CD4-positive, alpha-beta T cell treated with Interferon gamma for 1 hour (primary cell): ENCODE data around the gene DSE.
A peak's percentile ranks its signal among the peaks of the same experiment; 100 is the strongest.

Experiments used
- DNase-seq: peaks from one replicate; pipeline ENCODE4 v3.0.0-alpha.2; 2020

The DSE gene

DNA sequence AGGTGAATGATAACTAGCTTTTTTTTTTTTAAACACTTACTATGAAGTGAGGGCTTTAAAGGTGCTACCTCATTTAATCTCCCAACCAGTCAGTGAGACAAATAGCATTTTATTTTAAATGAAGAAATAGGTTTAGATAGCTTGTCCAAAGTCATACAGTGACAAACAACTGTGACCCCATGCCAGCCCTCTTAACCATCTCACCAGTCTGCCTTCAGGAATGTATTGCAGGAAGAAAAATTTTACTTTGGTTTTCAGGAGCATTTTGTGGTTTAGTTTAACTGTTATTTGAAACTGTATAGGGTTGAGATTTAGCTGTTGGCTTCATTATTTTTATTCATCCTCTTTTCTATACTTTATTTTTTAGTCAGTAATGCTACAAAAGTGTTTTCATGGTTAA lies 18.6 kb downstream of the DSE start:
- no peak for DNase-seq

DNA sequence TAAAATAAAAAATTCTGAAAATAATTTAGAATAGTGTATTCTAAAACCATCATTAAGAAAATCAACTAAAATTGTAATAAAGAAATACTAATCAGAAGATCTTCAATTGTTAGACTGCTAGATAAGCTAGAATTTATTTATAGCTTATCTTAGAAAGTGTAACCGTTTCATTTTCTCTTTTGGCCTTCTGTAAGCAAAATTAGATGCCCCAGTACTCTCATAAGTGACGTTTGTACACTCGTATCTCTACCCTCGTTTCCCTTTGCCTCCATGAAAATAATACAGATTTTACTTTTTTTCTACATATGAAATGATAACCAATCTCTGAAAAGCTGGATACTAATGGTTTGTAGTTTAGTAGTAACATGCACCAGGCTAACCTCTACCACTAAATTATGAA lies 19.8 kb downstream of the DSE start:
- no peak for DNase-seq

DNA sequence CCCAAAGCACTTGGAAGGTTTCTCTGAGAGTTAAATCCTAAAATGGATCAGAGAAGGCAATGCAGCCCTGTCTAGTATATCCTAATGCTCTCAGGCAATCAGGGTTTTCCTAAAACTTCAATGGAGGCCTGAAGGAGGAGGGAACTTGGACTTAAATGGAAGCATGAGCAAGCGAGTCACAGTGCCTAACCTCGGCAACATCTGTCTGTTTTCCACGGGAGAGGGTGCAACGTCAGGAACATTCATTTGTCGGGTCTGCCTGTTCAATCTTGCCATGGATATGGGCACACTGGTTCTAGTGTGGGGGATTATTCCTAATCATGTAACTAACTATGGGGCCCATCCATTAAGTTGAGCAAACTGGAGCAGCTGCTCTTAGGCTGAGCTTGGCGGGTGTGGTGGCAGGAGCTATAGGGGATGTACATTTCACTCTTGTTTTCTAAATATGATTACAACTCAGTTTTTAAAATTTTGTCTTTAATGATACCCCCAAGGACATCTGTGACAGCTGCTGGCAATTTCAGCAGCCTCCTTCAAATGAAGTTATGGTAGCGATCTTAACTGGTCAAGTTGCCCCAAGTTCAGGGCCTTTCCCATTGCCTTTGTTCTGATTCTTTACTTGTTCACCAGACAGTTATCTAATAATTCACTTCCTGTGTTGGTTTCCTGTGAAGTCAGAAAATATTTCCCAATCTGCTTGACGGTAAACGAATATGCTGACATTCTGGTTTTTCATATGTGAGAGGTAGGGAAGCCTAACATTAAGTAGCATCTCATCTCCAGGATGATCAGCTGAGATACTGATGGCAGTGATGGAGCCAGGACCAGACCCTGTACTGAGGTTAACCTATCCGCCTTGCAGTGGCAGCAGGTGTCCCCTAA lies 21.6 kb downstream of the DSE start:
- DNase-seq: peak; percentile 23

DNA sequence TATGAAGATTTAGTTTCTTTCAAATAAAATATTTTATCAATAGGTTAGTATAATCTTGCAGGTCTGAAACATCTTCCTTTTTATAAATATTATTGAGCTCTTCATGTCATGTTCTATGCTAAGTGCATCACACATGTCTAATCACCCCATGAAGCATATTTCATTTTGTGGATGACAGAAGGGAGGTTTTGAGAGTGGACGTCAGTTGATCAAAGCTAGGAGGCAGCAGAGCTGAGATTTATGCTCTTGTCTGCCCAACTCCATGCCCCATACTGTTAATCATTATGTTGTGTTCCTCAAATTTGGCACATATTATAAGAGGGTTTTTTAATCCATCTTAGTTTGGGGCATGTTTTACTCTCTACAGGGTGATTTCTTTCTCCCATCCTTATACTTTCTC lies 22.7 kb downstream of the DSE start:
- no peak for DNase-seq

DNA sequence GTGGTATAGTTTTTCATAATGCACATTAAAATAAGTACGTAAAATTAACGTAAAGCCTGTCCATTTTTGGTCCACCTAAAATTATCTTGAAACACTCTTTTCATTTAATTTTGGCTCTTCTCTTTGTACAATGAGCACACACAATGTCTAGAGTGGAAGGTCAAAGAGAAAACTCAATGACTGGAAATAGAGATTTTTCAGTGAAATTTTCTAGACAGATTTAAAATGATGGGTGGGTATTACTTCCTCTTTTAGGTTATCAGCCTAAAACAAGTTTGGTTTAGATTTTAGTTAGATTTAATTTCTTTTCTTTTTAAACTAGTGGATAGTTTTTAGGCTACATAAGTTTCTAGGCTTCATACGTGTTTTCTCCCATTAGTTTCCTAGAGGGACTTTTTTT lies 24.9 kb downstream of the DSE start:
- no peak for DNase-seq

DNA sequence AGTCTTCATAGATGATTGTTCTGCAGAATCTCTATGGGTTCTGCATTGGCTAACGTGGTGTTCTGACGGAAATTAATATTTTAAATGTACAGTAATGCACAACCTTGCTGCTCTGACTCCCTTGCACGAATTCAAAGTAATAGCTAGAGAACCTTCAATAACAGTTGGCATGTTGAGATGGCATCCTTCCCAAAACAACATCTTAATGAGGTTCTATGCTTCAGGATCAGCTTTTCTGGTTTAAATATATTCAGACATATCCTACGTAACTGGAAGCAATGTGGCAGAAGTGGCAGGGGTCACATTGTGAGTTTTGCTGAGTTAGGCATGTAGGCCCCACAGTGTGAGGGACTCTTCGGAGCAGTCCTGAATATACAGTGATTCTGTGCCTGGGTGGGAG lies 25.7 kb downstream of the DSE start:
- no peak for DNase-seq

DNA sequence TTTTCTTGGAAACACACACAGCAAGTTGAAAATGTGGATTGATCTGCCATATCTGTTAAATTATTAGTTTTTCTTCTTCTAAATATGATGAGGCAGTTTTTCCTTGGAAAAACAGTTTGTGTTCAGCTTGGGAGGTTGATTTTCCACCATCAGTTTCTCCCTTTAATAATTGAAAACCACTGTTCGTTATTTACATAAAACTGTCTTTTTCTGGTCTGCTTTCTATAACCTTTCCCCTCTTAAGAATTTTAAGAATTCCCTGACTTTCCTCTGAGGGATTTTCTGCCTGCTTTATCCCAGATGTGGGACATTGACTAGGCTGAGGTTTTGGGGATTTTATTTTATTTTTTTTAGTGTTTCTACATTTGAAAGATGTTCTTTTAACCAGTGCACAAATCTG lies 27.2 kb downstream of the DSE start:
- no peak for DNase-seq

DNA sequence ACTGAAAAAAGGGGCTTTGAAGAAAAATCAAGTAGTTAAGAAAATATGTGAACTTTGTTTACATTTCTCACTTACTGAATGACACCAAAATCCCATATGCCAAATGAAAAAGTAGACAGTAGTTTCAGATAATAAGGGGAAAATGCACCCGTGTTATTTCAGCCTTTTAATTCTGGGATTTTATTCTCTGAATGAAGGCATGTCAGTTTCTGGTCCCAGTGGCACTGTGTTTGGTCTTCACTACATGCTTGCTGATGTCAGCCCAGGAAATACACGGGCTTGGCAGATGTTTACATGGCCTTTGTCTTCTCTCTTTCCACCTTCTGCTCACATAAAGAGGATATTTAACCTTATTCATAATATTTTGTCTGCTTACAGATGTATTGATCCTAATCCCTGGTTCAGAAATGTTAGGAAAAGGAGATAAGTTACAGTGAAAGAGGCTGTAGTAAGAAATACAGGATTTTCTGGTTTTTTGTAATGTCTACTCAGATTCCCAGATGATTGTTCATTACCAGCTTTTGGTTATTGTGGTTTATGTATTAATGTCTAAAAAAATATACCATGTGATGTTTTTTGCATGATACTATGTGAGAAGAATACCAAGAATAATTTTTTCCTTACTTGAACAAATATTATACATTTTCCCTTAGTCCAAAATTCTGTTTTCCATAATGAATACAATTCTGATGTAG lies 27.7 kb downstream of the DSE start:
- no peak for DNase-seq

DNA sequence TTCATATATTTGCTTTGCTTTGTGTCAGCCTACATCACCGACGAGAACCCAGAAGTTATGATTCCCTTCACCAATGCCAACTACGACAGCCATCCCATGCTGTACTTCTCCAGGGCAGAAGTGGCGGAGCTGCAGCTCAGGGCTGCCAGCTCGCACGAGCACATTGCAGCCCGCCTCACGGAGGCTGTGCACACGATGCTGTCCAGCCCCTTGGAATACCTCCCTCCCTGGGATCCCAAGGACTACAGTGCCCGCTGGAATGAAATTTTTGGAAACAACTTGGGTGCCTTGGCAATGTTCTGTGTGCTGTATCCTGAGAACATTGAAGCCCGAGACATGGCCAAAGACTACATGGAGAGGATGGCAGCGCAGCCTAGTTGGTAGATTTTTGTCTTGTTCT lies 28.5 kb downstream of the DSE start:
- DNase-seq: no peak

DNA sequence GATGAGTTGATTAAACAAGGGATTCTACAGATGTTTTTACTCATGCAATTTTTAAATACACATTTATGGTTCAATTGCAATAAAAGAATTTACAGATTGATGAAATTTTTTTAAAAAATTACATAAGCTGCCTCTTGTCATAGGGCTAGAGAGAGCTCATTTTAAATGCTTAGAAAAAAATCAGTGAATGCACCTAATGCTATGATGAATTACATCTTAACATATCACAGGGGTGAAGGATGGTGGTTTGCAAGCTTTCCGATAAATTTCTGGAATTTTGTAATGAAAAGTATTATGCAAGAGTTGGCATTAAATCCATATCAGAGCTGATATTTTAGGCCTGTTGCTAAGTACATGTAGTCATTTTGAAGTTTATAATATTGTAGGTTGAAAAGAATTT lies 29.6 kb downstream of the DSE start:
- DNase-seq: no peak

DNA sequence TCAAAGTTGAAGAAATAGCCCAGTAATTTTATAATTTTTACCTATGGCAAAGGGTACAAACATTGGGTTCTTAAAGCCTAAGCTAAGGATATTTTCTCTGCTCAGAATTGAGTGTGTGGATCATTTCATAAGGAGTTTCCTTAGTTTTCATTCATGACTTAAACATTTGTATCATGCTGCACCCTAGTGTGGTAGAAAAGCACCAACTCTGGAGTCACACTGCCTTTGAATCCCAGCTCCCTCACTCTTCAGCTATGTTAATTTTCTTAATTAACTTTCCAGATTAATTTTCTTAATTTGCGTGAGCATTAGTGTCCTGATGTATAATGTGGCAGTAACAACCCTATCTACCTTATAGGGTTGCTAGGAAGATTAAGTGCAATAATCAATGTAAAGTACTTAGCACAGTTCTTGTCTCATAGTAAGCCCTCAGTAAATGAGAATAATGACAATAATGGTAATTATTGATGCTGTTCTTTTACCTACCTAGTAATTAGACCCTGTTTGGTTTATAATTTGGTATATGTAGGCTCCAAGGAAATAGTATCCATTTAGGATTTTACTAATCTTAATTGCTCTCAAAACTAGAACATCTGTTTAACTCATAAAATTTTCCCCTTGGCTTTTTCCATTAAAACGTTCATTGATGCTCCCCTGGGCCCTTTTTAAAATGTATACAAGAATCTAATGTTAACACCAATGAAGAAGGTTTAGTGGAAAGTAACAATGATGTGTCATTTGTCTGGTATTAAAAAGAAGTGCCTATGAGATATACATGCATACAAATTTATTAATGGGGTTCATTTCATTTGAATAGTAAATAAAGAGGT lies 31.6 kb downstream of the DSE start:
- DNase-seq: no peak

DNA sequence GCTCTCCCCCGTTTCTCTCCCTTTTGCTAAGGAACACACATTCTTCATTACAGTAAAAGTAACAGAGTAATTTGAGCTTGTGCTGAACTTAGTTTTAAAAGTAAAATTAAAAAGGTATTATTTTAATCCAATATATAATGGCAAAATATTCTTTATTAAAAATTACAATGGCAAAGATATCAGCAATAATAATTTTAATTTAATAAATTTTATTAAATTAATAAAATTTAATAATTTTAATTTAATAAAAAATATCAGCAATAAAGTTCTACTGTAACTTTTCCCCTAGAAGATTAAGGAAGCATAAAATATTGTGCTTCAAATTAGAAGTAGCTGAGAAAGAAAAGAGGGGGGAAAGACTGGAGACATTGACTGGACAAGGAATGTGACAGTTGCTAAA lies 32.5 kb downstream of the DSE start:
- no peak for DNase-seq

DNA sequence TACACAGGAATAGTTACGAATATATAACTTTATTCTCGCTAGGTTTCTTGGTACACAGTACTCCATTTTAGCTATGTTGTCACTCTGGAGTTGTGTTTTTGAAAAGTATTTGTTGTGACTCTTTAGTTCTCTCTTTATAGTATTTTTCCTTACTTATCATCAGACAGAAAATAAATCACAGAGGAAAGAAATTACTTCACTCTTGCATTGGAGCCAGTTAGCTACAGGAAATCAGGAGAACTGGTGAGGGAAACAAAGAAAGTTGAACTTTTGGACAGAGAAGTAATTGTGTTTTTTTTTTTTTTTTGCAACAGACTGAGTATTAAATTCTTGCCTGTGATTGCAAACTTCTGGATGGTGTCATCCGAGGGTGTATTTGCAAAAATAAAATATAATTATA lies 33.9 kb downstream of the DSE start:
- no peak for DNase-seq

DNA sequence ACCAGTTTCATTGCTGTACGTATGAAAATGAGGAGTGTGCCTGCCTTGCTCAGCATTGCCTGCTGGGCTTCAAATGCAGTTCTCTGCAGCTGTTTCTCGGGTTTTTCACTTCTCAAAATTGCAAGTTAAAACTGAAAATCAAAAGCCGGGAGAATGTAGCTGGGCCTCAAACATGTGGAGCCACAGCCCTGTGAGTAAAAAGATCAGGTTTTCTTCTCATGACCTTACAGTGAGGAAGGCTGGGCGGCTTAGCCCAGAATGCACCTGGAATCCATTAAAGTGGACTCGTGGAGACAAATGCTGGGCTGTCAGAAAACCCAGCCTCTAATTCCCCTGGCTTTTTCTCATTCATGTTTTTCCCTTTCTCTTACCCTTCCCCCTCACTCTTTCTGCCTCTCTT lies 34.4 kb downstream of the DSE start:
- DNase-seq: peak; percentile 18

DNA sequence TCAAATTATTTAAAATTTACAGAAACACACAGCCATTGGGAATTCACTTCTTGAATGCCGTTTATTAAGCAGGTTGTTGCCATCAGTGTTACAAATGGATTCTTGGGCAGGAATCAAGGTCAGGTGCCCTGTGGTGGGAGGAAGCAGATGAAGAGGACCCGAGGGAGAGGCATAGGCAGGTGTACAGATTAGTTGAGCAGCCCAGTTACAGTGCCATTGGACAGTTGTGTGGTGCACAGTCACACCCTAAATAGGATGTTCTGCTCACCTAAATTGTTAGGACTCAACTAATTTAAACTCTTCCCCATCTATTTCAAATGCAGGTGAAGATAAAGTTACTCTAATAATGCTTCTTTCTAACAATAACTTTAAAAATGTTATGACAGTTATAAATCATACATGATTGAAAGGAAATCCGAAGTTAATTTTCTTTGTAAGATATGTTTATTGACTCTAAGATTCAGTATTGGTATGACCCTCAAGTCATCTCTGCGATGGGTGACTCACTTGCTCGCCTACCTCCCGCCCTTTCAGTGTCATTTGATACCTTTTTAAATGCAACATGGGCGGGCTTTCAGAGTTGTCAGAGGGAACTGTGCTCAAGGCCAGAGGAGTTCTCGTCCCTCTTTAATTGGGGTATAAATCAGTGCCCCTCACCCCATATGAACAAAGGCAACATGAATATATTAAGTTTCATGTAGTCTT lies 35.1 kb downstream of the DSE start:
- DNase-seq: no peak

DNA sequence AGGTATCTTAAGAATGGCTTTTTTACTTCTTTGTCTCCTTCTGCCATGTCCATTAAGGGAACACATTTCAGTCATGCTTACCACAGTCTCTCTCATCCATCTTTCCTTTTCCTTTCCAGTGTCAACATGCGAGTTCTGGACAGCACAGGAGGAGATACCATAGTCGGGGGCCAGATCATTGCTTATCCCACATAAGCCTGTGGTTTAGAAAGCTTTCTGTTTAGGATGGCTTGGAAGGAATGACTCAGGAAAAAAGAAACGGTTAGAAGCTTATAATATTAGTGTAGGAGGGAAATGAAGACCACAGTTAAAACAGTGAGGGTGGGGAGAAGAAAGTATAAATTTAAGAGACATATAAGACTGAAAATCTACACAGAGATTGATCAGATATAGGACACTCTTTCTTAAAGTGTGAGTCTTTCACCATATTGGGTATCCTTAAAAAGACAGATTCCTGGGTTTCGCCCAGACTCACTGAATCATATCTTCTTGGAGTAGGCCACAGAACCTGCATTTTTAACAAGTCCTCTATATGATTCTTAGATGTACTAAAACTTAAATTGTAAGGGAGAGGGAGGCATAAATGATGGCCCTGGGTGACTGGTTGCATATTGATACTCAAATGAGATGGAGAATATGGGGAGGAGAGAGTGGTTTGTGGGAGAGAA lies 36.1 kb downstream of the DSE start:
- no peak for DNase-seq

DNA sequence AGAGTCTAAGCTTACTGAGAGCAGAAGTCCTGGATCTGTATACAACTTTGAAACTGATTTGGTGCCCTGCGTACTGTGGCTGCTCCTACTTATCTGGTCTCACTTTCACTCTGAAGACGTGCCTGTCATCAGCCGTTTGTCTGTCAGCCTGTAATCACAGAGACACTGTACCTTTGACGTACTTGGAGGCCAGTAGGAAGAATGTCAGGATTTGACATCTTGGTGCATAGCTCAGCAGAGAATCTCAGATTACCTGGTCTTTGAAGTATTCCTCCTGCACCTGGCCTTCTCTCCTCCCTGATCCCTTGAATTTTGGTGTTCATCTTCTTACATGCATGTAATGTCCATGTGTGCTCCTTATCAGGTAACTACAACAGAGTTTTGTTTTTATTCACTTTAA lies 37.7 kb downstream of the DSE start:
- no peak for DNase-seq

DNA sequence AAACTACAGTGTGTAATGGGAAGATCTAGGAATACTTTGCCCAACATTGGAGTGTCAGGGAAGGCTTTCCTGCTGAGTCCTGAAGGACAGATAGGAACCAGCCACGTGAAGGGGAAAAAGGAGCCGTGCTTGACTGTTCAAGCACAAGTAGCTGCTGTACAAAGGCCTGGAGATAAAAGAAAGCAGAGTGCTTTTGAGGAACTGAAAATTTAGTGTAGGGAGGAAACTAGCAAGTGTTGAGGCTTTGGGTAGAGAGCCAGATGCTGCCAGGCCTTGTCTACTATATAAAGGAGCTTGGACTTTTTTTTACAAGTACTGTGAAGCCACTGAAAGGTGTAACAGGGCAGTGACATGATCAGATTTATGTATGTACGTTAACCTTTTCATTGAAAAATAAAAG lies 39.0 kb downstream of the DSE start:
- peak; percentile 32 for DNase-seq

DNA sequence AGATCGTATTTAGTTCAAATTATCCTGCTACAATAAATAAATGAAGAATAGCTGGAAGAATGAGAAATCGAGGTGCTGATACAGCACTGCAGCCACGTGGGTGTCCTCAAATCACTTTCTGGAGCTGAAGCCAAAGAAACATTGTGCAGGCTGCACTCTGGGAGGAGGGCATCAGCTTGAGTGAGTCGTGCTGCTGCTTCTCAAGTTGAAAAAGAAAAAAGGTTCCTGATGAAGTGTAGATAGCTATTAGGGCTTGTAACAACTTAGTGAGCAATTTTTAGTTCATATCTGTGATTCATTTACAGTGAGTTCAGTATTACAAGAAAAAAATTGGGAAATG lies 40.5 kb downstream of the DSE start:
- DNase-seq: no peak

DNA sequence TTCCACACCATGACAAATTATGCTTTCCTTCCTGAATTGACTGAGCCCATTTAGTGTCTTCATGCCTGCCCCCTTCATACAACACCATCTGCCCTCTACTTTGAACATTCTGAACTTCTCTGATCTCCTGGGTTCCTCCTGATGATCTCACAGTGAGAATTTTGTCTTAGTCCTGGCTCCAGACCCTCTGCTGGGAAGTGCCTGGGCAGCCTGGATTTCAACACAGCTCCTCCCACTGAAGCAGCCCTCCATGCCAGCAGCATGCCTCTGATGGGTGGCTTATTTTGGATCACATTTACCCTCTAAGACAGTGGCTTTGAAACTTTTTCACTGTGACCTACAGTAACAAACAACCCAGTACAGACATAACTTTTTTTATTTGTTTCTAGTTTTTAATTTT lies 41.5 kb downstream of the DSE start:
- DNase-seq: no peak

DNA sequence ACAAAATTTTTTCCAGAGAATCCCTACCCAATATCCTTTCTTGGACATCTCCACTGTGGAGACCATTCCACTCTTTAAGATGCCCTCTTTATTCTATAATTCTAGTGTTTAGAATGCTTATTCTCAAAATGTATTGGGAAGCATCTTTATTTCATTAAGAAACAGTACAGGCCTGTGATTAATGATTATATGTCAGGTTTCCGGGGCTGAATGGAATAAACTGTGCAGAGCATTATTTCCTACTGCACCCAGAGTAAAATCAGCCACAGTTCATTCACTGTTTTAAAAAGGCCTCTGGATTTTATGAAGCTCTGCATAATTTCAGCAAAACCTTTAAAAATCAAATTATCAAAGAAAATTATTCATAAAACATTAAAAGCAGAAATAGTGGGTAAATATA lies 42.6 kb downstream of the DSE start:
- no peak for DNase-seq

DNA sequence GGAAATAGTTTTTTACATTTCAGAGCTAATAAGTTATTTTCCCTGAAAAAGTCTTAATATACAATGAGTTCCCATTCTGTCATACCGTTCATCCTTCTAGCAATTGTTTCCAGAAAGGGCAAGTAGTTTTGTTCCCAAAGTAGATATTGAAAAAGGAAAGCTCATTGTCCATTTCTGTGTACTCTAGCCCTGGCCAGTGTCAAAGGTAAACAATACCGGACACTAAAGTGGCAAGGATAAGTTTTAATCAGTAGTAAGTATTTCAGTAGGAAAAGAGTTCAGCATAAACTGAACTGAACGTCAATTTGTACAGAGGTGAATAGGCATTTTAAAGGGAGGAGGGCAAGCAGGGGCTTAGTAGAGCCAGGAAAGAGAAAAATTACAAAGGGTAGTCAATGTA lies 46.9 kb downstream of the DSE start:
- DNase-seq: no peak
